ENCODE measurements around the gene GRIK2.

- TF ChIP-seq POLR2AphosphoS5 (IDR thresholded peaks at IDR 0.05), result no peak
- no peak for TF ChIP-seq POLR2A (IDR thresholded peaks at IDR 0.05)
- no peak for TF ChIP-seq CTCF (IDR thresholded peaks at IDR 0.05)
These were observed 658.2 kb downstream of the GRIK2 start for GRCh38 chr6:102051720-102052119.

Measured in suprapubic skin (tissue), 4 donors.